NCI-H2196 treated with DMSO at 0.1 percent for 48 hours (cell line): Measurements from ENCODE around the gene THTPA.
"Not testable (repeated sequence)": the region's sequence is repeated elsewhere in the genome, so short reads cannot be mapped to it uniquely, and the experiment has no call there.

Experiments
- DNase-seq: peaks from one replicate; lab custom pipeline; 2025; ENCODE audit not compliant: unreplicated experiment; lab: John Stamatoyannopoulos, UW

THTPA gene

DNA sequence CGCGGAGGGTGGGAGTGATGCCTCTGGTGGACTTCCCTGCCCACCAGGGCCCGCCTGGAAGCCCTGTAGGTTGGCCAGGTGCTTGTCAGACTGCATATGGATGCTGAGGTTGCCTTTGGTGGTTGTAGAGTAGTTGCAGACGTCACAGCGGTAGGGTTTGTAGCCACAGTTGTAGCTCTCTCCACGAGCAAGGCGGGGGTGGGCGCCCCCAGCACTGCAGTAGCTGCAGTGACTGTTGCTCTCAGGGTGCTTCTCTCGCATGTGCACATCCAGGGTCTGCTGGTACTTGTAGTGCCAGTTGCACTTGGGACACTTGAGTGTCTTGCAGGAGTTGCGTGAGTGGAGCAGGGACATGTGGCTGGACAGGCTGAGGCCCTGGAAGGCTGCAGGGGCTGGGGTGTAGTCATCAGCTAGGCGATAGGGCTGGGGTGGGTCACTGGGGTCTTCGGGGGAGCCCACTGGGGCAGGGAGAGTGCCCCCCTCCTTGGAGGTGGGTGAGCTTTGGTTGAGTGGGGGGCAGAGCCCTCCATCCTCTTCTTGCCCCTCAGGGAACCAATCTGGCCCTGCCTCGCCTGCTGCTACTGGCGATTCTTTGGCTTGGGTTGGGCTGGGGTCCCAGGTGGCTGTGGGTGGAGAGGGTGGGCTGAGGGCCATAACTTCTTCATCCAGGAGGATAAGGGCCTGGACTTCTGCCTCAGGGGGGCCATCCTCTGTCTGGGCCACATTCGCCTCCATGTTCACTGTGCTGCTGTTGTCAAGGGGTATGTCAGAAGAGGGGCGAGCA, 22.2 kb upstream of the THTPA start:
- no peak for DNase-seq

DNA sequence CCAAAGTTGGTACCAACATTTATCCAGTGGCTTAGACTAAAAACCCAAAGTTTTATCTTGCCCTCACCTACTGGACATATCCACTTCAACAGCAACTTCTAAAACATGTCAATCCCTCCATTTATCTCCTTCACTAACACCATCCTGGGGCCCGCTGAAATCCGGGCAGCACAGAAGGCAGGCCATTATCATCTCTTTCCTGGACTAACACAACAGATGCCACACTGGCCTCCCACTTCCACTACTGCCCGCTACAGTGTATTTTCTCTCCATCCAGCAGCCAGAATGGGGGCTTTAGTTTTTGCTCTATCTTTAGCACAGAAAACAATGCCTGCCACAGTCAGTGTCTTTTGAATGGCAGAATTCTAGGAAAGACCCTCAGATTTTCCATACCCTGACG, 20.1 kb upstream of the THTPA start:
- no peak for DNase-seq

- no peak for DNase-seq
Observed at GRCh38 chr14:23536494-23536893, 19.6 kb upstream of the THTPA start.

- not testable (repeated sequence) for DNase-seq
Observed at GRCh38 chr14:23536906-23537305, 19.2 kb upstream of the THTPA start.

GRCh38 chr14:23537351-23538049, 18.6 kb upstream of the THTPA start:
- no peak for DNase-seq

- no peak for DNase-seq
Observed at GRCh38 chr14:23538050-23538718, 17.9 kb upstream of the THTPA start.

DNA sequence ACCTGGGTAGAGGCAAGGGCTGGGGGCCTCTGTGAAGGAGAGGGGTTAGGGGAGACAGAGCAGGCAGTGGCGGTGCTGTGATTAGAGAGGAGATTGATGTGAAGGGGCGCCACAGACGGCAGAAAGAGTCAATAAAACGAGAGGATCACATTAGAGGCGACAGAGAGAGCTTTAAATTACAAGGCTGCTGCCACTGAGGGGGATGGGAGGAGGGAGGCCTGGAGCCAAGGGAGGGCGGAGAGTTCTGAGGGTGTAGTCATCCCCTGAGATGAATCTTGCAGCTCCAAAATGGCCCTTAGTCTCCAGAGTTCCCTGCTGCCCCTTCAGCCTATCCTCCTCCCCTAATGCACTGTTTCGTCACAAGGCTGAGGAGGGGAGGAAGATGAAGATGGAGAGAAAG, 17.3 kb upstream of the THTPA start:
- DNase-seq: peak; percentile 51

- DNase-seq: peak; percentile 47
Observed at GRCh38 chr14:23539248-23540140, 16.6 kb upstream of the THTPA start.

DNA sequence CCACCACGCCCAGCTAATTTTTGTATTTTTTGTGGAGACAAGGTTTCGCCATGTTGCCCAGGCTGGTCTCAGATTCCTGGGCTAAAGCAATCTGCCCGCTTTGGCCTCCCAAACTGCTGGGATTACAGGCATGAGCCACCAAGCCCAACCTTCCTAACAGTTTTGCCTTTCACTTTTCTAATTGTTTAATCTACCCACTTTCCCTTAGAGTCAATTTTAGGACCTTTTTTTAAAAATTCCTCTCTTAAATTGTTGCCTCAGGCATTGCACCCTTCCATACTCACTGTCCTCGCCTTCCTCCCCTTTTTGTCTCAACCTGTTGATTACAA, 16.0 kb upstream of the THTPA start:
- DNase-seq: no peak

- no peak for DNase-seq
Observed at GRCh38 chr14:23542261-23542660, 13.8 kb upstream of the THTPA start.

GRCh38 chr14:23543403-23543802, 12.7 kb upstream of the THTPA start:
- no peak for DNase-seq

DNA sequence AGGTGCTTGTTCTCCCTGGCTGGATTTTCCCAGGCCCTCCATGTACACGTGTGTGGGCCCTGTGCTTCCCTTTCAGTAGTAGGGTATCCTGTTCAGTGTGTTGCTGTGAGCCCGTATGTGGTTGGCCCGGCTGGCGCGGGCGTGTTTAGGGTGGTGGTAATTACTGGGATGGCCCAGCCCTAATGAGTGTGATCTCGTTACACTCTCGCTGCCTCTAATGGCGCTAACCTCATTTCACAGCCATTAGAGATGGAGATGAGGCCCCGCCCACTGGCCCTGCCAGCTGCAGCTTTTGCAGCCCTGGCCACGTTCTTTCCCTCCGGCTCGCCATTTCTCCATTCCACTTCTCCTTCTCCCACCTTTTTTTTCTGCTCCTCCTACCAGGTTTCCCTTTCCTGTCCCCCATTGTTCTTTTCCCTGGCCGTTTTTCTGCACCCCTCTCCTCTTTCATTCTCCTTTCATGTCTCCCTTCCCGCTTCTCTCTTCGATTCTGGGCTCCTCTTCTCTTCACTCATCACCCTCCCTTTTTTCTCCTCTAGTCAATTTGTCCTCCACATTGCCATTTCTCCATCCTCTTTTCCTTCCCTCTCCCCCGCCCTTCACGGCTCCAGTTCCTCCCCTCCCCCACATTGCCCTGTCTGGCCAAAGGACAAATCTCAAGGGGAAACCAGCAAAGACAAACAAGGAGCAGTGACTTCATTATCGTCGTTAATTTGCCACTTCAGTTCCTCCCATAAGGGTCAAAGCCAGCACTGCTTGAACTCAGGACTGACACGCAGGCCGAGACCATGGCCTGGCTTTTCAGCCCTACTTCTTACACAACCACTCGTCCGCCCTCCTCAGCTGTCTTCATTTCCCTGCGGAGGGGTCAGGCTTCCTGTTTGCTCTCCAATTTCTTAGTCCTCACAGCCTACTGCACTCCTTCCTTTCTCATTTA, 11.3 kb upstream of the THTPA start:
- DNase-seq: peak; percentile 91

GRCh38 chr14:23545740-23546365, 10.2 kb upstream of the THTPA start:
- DNase-seq: no peak

GRCh38 chr14:23546450-23547035, 9.5 kb upstream of the THTPA start:
- DNase-seq: no peak

GRCh38 chr14:23547924-23548323, 8.1 kb upstream of the THTPA start:
- DNase-seq: no peak

DNA sequence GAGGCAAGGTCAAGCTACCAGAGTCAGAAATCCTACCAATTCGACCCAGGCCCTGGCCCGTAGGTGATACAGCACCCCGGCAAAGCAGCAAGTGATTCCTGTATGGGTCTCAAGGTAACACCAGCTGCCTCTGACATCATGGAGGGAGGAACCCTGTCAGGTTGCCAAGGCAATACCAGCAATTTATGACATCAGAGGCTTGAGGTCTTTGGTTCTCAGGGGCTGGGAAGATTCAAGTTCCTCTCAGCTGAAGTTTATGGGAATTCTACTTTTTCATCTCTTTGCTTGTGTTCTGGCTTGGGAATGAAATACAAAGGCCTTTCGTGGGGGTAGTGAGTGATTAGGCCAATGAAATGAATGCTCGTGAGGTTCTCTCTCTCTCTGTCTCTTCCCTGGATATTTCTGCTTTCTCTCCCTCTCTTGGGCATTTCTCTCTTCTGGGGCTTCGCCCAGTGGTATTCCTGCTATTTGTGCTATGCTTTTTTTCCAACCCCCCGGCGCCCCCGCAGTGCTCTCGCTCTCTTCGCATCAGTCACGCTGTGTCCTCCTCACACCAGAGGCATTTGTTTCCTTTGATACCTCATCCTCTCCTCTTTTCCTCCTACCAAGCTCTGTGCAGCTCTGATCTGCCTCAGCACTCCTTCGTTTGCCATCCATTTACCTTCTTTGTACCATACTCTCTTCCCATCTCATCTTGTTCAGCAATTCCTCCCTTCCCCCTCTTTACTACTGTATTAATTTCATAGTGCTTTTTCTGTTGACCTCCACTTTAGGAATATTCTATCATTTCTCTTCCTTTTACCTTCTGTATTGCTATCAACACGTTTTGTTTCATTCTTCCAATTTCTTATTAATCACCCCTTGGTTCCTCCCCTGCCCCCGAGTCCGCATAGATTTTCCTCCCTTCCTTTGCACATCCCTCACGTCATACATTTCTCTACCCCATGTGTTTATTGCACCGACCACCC, 7.4 kb upstream of the THTPA start:
- peak; percentile 27 for DNase-seq

DNA sequence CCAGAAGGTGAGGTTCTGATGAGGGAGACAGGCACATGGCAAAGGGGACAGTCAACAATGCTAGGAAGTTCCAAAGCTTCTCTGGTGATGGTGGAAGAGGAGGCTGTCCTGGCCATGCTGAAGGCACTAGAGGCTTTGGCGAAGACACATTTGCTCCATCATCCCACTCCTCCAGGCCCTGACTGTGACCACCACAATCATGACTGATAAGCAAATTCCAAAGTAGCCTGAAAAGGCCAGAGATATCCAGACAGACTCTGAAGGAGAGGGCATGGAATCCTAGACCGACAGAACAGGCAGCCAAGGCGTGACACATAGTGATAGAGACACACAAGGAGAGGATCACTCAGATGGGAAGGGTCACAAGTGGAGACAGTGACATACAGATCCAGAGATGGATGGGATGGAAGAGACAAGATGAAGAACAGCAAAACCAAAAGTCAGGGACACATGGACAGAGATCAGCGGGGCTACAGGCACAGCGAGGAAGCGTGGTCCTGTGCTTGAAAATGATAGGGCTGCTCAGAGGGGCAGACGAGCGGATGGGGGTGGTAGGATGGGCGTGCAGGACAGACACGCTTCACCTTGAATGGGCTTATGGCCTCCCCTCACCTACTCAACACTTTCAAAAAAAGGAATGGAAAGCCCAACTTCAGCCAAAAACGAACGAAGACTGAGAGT, 5.8 kb upstream of the THTPA start:
- DNase-seq: no peak
